Jurkat, Clone E6-1 (cell line): ENCODE results near the gene FAF1.

Source experiments
- DNase-seq: peaks from one replicate; pipeline ENCODE4 v3.0.0-alpha.2; 2011; ENCODE audit warnings: low read depth, low spot score
- H3K4me3 ChIP-seq: 2 replicates; pipeline ENCODE4 v1.5.1; 2011; ENCODE audit warnings: mild to moderate bottlenecking, low read length, control low read depth, moderate library complexity

FAF1 gene

DNA sequence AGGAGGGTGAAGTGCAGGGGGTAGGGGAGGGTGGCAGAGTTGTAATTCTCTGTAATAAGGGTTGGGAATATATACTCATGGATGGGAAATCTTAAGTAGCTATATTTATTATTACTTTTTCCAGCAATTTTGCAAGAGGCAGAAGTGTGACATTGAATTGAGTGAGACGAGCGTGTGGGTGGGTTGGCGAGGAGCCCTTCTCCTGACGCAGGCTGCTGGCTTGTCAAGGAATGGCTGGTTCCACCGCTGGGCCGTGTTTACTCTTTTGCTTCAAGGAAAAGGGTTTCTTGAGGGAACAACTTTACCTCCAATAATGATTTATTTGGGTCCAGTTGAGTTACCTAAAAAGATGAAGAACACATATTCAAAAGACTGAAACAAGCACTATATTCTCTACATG, 518.9 kb downstream of the FAF1 start:
- H3K4me3 ChIP-seq = no peak overlapping the region
- no peak for DNase-seq

DNA sequence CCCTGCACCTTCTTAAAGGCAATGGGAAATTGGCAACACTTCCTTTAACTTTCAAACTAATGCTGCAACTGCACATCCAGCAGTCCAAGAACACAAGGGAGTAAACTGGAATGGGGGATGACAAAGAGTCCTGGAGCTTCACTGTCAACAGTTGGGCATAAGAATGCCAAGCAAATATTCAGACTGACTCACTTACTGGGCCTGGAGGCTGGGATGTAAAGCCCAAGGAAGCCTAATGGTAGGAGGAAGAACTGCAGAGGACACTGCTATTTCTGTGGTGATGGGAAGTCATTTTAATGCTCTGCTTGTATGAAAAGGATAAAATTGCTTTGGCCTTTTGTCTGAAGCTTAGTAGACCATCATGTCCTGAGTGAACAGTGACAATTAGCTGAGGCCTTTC, 521.1 kb downstream of the FAF1 start:
- H3K4me3 ChIP-seq = no peak overlapping the region
- DNase-seq = no peak

DNA sequence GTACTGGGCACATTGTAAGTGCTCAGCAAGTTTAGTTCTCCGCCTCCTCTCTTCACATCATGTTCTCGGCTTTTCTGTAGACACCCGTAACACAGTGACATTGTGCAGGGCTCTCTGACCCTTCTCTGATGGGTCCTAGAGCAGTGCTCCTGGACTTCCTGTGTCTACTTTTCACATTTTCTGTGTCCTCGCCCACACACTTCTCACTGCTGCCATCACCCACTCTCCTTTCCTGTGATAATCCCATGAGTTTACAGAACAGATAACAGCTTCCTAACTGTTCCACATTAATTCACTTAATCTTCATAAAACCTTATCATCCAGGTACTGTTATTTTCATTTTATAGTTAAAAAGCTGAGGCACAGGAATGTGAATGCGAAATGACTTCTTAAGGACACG, 523.6 kb downstream of the FAF1 start:
- DNase-seq = no peak
- no peak overlapping the region for H3K4me3 ChIP-seq

DNA sequence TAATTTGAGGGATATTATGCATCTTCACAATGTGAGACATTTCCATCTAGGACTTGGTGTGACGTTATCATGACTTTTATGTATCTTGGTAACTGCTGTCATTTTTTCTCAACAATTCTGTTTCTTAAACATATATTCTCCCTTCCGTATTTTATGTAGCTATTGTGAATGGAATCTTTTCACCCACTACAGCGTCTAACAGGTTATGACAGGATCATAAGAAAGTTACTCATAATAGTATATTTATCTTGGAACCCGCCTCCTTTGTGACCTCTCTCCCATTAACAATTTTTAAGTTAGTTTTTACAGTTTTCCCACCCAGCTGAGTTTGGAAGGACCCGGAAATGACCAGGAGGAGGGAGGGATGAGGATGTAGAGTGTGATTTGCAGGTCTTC, 530.1 kb downstream of the FAF1 start:
- no peak for DNase-seq
- no peak overlapping the region for H3K4me3 ChIP-seq

DNA sequence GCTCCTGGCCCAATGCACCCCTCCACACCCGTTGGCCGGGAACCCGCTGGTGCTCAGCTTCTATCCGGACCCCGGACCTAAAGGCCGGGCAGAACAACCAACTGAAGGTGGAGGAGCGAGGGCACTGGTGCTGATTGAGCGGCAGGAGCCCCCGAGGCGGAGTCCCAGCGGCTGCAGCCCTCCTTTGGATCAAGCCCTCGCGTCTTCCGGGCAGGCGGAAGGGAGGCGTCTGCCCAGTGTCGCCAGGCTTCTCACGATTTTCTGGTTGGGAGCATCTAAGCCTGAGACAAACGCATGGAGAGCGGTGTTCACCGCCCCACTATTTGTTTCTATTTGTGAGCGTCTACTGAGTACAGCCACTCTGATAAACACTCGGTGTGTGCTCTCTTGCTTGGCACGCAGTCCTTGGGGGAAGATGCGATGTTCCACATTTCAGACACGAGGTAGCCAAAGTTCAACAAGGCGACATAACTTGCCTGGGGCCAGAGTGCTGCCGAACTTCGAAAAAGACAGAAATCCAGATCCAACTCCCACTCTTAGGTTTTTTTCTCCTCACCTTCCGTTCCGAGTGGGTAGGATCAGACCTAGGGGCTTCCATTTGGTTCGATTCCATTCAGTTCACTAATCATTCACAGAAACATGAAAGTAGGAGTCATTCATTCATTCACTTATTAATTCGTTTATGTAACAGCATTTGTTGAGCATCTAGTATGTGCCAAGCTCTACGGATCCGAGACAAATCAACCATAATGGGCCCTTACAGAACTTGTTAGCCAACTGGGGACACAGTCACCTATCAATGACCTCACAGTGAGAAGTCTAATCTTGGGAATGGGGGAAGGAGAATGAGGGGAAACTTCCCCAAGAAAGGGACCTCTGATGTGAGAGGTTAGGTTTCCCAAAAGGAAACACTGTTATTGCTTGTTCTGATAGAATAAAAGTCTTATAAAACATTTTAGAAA, 532.0 kb downstream of the FAF1 start:
- no peak for DNase-seq
- no peak overlapping the region for H3K4me3 ChIP-seq

DNA sequence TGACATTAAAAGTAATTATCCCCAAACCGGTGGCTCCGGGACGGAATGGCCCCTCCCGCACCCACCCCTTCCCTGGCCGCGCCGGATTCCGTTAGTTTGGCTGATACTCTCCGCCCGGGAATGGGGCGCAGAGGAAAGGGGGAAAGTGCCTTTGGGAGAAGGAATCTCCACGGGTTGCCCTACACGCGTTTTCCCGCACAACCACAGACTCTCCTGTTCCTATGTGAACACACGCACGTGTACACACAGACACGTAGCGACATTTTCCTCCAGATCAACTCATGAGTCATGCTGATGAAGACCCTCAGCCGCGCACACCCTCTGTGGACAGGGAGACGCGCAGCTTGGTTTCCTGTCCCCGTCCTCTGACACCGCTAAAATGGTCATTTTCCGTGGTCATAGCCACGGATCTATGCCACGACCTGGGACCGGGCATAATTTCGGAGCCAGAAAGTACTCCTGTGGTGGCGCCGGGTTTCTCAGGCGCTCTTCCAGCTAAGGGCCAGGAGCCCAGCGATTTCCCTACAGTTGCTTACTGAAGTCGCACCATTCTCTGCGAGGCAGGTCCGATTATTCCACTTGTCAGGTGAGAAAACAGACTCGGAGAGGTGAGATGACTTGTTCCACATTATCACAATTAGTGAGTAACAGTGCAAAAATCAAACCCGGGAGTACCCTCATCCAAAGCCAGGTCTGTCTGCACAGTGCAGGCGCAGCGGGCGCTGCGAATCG, 532.8 kb downstream of the FAF1 start:
- no peak overlapping the region for H3K4me3 ChIP-seq
- DNase-seq = no peak

DNA sequence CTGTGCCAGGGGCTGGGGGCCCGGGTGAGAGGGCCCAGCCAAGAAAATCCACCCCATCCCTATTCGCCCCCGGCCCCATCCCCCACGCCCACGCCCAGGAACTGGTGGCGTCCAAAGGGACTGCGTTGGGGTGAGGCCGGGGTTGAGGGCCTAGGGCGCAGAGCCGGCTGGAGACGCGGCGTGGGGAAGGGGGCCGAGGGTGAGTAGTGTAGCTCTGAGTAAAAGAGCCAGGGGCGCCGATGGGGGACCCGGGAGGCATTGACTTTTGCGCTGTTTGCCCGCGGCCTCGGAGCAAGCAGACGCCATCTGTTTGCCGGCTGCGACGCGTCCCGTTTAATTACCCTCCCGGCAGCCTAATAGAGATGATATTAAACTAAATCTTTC, 533.4 kb downstream of the FAF1 start:
- no peak for DNase-seq
- no peak overlapping the region for H3K4me3 ChIP-seq

DNA sequence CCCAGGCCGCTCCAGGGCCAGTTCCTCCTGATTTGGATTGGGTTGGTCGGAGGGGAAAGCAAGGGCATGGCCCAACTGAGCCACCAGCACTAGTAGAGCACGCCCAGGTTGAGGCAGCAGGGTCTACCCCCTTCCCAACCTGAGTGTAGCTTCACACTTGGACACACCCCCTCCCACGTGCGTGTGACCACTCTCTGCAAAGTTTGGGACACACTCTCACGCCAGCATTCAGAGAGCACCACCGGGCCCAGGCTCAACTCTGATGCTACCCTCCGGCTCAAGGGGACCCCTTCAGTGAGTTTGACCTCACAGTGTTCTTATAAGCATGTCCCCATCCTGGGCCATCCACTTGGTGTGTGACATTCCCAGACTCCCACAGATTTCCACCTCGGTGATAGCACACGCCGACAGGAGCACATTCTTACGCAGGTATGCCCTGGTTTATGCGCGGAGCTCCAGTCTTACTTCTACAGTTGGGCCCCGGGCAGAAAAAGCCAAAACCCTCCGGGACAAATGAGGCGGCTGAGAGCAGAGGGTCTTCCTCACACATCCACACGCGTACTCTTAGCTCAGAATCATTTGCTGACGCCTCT, 533.9 kb downstream of the FAF1 start:
- no peak overlapping the region for H3K4me3 ChIP-seq
- no peak for DNase-seq

DNA sequence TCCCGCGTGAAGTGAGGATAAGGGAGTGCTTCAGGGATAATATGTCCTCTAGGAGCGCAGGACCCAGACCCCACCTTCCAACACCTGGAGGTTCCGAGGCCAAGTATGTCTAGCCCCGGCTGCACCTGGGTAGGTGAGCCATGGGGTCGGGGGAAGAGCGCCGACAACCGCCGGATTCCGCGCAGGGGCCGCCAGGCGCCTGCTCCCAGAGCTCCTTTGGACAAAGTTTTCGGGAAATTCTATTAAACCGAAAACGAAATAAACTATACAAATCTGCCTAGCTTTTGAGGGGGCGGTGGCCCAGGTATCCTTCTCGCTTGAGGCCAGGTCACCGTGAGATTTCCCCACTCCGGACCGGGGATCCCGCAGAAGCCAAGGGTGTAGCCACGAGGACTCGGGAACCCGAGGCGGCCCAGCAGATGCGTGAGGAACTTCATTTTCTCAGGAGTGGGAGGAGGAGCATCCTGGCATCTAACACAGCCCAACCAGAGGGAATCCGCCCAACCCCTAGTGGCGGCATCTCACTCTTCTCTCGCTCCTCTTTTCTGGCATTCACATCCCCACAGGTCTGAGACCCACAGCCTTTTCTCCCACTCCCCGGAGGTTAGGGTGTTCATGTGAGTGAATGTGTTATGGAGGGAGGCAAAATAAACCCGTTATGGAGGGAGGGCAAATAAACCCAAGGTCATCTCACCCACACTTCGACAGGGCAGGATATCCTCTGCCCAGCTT, 534.5 kb downstream of the FAF1 start:
- no peak for DNase-seq
- H3K4me3 ChIP-seq = no peak overlapping the region

DNA sequence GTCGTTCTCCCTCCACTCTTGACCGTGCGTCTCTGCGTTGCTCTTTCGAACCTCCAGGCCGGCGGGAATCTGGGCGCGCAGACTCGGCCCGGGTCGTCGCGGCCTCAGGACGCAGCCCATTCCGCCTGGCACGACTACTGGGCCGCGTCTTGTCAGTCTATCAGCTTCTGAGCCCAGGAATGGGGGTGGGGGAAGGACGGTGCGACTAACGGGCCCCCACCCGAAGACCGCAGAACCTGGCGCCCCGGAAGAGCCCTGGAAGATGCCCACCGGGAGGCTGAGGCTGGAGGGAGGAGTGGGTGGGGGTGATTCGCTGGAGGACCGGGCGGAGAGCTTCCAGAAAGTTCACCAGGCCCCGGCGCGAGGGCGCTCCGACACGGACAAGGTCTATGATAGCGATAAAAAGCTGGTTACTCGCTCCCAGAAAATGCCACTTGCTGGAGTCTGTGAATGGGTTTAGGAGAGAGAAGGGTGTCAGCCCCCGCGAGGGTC, 535.1 kb downstream of the FAF1 start:
- no peak overlapping the region for H3K4me3 ChIP-seq
- DNase-seq = no peak

DNA sequence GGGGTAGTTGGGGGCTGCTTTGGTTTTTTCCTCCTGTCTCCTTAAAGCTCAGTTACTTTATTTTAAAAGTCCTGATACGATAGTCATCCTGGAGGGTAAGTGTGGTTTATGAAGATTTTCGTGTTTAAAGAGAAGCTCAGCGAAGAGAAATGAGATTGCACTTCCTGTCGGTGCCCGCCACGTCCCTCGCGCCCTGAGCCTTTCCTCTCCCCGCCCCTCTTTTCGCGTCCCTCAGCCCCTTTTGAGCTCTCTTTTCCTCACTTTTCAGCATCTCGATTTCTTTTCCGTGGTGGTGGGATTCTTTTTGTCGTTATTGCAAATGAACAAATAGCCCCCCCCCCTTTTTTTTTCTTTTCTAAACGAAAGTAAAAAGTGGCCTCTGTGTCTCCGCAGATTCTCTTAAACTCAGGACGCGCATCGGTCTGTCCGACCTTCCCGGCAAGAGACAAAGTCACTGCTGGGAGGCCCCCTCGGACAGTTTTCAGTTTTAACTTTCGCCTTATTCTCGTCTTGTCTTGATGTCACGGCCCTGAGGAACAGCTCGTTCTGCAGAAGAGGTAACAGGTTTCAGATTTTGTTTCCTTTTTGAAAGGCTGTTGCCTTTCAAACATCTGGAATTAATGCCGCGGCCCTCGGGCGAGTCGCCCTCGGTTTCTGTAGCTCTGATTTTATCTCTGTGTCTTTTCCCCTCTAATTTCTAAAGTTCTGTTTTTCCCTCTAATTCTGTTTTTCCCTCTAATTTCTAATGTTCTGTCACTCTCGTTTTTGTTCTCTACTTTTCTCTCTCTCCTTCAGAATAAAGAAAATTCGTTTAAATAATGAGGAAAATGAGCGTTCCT, 535.8 kb downstream of the FAF1 start:
- H3K4me3 ChIP-seq = peak overlapping the region; percentile 42
- peak; percentile 16 for DNase-seq

DNA sequence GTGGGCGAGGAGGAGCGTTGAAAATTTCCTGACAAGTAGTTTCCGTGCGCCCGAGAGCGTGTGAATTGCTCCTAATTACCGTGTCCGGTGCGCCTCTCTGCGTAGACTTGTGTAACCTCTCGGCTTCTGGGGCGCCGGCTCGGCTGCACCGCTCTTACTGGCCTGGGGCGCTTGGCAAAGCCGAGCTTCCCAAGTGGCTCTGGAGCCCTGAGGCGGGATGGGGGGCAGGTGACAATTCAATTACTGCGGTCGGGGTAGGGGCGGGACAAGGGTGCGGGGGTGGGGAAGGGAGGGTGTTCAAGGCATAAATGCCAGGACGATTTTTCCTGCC, 536.4 kb downstream of the FAF1 start:
- DNase-seq = no peak
- peak overlapping the region; percentile 42 for H3K4me3 ChIP-seq

DNA sequence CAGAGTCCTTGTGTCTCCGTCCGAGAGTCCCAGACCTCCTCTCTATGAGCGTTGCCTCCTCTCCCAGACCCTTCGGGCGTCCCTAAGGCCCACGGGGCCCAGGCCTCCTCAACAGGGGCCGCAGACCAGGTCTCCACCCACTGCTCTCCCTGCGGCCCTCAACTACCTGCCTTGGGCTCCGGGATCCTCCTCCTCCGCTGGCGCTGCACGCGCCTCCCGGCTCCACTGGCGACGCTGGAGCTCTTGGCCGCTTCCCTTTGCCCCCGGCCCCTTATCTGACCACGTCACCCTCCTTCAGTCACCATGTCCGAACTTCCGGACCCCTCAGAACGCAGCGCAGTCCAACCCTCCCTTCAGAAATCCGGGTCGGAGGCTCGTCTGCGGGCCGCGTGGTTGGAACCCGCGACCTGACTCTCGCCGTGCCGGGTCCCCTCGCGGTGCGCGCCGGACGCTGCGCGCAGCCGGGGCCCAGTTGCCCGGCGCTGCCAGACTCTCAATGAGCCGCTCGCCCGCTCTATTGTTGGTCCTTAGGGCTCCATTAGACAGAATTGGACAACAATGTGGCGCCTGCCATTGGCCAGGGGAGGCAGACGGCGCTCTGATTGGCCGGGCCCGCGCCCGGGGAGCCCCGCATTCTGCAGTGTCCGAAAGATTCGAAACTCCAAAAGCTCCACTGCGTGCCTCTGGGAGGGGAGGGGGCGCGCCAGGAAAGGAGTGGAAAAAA, 537.0 kb downstream of the FAF1 start, which contains the start of gene DMRTA2:
TSS of gene DMRTA2 (minus strand) at position 498 of the 724 bp plus-strand sequence. CDS start 1,907 bp downstream, outside the sequence.
- DNase-seq = no peak
- H3K4me3 ChIP-seq = peak within 1 kb of the TSS; percentile 42

DNA sequence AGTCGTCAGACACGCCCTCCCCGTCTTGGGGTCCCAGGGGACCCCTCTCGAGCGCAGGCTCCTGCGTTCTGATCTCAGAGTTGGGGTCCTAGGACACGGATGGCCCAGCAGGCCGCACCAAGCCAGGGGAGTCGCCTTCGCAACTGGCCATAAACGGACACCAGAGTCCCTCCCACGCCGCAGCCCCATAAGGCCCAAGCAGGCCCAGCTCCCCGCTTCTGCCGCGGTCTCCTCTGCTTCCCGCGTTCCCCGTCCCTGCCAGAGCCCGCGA, 537.5 kb downstream of the FAF1 start:
- no peak overlapping the region for H3K4me3 ChIP-seq
- no peak for DNase-seq

DNA sequence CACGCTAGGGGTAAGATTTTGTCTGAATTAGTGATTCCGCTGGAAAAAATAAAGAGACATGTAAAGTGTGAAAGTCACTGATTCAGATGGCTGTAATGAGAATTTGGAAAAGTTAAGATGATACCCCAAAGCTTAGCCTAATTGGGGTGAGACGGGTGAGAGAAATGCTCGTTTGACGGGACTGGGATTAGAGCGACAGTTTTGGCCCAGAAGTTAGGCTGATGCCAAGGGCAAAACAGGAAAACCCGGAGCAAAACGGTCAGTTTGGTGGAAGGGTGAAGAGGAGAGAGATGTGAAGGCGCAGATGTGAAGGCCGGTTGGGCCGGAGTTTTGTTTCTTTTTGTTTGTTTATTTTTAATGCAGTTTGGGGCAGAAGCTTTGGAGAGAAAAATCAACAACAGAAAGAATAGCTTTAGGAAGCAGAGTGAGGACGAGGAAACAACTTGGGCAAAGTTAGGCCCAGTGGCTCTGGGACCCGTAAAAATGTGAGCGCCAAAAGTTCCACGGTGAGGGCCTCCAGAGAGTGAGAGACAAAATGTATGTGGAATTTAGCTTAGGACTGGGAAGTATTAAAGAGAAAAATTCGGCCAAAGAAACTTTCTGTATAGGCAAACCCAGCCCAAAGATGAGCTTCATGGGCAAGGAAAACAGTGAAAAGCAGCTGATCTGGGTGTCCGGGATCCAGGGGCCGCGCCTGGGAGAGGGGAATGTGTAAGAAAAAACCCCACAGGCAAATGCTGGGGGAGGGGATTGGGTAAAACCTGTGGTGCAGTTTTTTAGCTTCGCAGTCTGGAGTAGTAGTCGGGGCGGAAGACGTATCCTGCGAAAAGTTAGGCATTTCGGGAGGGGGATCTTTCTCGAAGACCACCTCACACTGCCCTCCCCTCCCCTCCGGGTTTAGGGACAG, 538.0 kb downstream of the FAF1 start:
- DNase-seq = no peak
- H3K4me3 ChIP-seq = no peak overlapping the region

DNA sequence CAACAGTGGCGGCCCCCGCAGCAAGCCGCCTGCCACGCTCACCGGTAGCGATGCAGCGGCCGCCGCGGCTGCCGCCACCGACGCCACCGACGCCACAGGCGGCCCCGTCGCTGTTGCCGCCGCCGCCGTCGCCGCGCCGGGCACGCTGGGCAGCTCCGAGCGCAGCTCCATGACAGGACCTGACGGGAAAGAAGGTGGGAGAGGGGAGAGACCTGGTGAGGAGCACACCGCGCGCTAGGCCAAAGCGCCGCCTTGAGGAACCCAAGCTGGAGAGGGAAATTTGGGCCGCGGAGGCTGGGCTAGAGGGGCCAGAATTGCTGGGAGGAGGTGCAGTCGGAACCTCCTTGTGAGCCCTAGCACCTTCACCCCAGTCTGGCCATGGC, 538.7 kb downstream of the FAF1 start:
- peak overlapping the region; percentile 40 for H3K4me3 ChIP-seq
- DNase-seq = no peak

DNA sequence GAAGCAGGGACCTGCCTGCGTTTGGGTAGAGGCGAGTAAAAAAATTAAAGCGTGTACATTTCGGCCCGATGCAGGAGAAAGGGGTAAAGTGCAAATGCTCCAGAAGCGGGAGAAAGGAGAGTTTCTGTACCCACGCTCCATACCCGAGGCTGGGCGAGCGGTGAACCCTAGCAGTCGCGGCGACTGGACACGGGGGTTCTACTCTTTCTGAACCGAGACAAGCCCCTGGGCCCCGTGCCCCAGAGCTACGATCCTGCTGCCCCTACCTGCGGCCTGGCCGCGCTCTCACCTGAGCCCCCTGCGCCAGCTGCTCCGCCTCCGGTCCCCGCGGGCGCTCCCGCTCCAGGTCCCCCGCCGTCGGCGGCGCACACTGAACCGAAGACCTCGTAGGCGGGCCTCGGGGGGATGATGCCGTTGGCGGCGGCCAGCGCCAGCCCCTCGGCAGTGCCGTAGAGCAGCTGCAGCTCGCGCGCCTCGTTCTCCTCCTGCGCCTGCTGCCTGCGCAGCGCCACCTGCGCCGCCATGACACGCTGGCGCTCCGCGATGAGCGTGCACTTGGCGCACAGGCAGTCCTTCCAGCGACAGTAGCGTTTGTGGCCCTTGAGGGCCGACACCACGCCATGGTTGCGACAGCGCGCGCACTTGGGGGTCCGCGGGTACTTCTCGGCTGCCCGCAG, 539.2 kb downstream of the FAF1 start:
- peak overlapping the region; percentile 40 for H3K4me3 ChIP-seq
- DNase-seq = peak; percentile 32
